ENCODE results near the gene TBC1D5.

The TBC1D5 gene

DNA sequence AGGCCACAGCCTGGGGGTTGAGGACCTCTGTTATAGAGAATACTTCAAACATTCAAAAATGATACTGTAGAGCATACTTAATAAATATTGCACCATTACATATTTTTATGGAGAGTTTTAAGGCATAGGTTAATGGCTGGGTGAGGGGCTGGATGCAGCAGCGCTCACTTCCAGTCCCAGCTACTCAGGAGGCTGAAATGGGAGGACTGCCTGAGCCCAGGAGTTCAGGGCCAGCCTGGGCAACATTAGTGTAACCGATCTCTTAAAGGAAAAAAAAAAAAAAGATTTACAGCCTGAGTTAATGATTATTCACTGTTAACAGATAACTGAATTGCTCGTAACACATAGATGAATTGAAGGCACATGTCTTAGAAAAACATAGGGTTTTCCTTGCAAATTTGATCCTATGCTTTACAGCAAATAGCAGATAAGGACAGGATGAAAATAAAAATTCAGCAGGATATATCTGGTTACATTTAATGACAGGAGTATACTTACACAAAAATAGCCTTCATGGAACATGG, 282.9 kb downstream of the TBC1D5 start:
- no peak for DNase-seq

DNA sequence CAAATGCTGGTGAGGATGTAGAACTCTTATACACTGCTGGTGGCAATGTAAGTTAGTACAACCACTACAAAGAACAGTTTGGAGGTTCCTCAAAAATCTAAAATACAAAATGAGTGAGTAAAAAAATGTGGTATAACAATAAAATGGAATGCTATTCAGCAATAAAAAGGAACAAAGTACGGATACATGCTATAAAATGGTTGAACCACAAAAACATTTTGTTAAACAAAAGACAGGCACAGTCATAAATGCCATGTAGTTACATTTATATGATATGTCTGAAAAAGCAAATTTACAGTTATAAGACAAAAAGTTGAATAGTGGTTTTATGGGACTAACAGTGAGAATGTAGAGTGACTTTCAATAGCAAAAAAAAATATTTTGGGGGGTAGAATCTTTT, 285.8 kb downstream of the TBC1D5 start:
- no peak for DNase-seq

DNA sequence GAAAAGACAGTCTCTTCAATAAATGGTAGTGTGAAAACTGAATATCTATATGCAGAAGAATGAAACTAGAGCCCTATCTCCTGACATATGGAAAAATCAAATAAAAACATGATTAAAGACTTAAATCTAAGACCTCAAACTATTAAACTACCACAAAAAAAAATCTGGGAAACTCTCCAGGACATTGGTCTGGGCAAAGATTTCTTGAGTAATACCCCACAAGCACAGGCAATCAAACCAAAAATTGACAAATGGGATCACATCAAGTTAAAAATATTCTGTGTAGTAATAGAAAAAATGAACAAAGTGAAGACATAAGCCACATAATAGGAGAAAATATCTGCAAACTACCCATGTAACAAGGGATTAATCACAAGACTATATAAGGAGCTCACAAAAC, 286.4 kb downstream of the TBC1D5 start:
- DNase-seq: no peak

DNA sequence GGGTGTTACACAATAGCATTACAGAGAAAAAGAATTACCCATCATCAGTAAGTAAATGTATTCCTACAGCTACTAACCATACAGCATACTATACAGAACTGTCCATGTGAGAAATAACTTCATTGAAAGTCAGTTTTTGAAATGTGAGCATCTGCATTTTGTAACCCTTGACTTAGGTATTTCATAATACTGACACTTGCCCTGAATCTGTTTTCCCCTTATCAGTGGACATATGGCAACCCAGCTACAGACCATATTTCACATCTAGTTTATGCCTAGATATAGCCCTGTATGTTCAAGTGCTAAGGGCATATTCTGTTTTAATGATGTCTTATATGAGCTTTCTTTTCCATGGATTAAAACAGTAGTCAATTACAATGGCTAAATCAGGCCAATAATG, 297.6 kb downstream of the TBC1D5 start:
- DNase-seq: no peak

DNA sequence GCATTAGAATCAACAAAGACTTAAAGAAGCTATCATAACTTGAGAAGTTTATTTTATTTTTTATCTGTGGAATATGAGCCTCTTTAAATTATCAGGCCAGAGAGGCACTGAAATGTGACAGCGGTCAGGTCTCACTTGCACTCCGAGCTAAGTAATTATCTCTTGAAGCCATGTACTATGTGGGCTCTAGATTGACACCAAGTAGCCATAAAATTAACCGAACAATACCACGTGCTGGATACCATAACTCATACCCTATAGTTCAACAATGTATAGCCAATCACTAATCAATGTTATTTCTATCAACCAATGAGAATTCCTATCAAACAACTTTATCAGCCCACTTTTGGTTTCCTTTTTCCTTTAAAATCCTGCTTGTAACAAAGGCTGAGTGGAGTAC, 299.3 kb downstream of the TBC1D5 start:
- DNase-seq: no peak

DNA sequence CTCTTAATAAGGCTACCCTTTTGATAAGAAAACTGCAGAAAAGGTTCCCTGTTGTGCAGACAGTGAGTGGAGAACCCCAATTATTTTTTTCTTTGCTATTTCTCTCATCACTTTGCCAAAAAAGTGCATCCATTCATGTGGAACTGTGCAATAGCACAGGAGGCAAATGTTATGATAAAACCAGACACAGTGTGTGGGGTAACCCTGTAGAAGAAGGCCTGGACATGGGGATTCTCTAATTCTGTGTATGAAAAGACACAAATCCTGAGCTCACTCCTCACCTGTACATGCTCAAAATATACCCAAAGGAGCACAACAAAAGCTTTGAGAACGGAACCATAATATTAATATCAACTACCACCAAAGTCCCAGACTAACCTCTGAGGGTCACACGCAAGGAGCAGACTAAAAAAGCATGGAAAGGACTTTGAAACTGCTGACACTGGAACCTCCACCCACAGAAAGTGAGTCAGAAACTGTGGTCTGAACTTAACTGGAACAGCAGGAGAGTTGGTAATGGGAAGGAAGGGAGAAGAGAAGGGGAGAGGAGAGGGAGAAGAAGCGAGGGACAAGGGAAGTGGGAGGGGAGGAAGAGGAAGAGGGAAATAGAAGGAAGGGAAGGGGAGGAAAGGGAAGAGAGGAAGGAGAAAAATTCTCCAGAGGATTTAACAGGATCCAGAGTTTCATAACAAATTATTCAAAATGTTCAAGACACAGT, 299.9 kb downstream of the TBC1D5 start:
- DNase-seq: no peak

DNA sequence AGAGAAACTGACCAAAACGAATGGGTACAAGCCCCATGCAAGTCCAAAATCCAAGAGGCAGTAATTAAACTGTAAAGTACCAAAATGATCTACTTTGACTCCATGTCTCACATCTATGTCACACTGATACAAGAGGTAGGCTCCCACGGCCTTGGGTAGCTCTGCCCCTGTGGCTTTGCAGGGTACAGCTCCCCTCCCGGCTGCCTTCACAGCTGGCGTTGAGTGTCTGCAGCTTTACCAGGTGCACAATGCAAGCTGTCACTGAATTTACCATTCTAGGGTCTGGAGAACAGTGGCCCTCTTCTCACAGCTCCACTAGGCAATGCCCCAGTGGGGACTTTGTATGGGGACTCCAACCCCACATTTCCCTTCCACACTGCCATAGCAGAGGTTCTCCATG, 308.6 kb downstream of the TBC1D5 start:
- no peak for DNase-seq

DNA sequence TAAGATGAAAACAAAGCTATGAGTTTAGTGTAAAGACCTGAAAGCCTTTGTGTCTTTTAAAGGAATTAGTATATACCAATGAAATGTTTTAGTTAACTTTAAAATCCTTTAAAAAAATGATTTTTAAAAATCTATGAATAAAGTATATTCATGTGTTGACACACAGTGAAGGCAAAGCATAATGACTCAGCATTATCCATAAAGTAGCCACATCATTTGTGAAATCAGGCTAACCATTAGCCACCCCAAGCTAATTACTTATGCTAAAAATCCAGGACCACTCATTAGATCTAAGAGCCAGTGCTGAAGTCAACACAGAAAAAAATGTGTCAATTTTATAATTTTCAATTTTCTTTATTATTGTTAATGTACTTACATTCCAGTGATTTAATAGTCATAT, 310.2 kb downstream of the TBC1D5 start:
- DNase-seq: no peak

DNA sequence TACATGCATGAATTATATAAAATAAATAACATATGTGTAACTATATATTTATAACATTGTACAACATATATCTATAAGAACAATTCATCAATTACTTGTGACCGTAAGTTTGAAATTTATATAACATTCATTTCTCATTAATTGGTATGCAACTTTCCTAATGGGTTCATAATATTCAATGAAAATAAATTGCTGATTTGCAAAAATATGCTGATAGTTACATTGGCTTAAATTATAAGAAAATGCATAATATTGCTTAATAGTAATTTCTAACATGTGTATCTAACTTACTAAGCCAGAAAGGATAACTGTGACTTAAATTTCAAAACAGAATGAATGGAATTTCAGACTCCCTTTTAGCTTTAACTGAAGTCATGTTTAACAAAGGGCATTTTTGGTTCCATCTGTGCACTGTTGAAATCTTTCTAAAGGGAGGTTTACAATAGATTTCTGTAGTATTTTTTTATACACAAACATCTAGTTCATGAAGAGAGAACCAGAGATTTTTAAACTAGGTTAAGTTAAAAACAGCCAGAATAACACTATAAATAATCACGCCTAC, 310.9 kb downstream of the TBC1D5 start:
- DNase-seq: no peak

DNA sequence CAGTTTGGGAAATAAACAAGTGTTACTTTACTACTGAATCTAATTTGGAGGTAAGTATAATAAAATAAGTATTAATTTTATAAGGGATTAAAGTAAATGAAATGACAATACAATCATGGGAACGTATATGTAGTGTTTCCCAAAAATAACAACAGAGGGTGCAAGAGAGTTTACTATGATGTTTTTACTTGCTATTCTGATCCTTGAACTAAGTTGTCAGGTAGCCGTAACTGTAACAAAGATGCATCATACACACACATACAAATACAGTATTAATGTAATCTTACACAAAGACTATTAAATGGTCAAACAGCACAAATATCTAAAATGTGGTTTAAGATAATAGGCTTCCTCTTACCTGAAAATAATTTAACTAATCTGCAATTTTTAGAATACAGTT, 311.4 kb downstream of the TBC1D5 start:
- no peak for DNase-seq

DNA sequence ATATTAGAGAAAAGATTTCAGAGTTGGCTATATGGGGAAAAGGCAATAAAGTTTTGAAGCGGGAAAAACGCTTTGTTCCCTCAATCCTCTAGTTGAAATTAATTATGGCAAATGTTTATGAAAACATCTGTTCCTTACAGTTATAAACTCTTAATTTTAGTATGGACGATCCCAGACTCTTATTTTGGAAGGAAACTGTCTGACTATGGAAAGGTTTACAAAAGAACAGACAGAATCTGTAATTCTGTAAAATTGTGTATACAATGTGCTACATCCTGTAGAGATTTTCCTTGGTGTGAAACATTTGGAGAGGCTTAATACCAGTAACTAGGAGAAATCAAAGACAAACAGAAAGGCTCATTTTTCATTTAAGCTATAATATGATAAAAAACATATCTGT, 311.8 kb downstream of the TBC1D5 start:
- no peak for DNase-seq

DNA sequence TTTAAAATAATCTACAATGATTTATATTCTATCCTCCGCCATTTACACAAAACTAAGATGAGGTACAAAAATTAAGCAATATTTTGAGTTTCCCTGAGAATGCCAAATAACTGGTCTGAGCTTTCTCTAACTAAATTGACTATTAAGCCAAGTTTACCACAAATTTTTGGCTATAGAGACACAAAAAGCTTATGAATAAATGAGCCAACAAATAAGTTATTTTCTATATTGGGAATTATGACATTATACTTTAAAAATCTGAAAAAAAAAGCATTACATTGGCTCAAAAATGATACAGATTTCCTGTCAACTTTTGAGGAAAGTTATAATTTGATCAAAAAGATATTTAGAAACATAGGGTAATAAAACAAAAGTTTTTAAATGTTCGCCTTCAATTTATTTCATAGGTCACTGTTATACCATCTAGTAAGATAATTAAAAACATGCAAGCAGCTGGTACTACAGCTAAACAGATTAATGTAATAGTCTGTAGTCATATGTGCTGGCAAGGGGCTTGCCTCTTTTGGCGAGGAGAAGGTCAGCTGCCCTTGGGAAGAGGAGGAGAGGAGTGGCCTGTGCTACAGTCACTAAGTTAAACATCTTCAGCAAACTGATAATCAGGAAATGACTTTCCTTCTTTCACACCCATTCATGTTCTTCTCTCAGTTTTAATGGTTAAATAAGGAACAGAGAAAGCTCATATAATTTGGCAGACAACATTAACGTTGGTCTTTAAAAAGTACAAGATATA, 318.5 kb downstream of the TBC1D5 start:
- DNase-seq: no peak

DNA sequence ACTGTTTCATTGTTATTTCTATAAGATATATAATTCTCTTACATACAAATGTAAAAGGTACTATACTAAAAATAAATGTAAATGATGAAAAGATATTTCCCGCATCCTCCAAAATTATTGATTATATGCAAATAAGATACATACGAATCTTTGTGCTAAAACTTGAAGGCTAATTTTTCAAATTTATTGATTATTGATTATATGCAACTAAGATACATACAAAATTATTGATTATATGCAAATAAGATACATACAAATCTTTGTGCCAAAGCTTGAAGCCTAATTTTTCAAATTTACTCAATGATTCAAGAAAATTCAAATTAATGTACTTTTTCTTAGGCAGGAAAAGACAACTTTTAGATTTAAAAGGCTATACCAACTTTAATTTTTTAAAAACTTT, 319.8 kb downstream of the TBC1D5 start:
- no peak for DNase-seq

DNA sequence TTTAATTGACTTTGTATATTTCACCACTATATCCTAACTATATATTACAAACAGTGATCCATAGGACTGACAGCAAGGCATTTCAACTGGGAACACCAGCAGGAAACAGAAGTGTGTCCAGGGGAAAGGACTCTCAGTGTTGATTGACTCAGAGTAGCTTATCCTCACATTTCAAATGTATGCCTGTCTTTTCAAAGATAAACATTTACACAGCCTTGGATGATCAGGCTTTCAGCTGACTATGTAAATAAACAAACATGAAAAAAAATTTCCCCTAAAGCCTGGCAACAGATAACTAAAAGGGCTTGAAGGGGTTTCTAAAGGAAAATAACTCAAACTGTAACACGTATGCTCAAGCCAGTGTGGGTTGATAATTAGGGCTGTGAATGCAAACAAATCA, 321.8 kb downstream of the TBC1D5 start:
- no peak for DNase-seq

DNA sequence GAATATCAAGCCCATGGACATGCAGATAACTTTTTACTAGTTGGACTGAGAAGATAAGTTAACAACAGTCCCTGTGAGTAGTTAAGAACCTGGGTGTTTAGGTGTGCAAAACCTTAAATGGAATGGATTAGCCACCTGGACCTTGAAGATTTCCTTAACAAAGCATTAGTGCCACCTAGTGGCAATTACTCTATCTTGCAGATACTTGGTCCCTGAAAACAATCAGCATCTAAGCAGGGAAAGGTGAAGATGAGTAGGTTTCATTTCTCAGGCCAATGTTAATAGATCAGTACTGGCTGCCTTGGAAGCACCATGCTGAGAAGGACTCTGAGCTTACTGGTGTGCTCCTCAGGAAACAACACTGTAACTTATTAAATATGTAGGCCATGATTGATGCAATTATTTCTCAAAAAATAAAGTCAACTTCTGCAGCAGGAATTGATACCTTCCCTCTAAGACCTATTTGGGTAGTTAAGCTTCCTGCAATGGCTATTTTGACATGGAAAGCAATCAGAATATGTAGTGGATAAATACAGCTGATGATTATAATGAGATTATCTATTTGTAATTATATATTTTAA, 329.4 kb downstream of the TBC1D5 start:
- DNase-seq: peak in 1 of 2 donors; percentile 4

DNA sequence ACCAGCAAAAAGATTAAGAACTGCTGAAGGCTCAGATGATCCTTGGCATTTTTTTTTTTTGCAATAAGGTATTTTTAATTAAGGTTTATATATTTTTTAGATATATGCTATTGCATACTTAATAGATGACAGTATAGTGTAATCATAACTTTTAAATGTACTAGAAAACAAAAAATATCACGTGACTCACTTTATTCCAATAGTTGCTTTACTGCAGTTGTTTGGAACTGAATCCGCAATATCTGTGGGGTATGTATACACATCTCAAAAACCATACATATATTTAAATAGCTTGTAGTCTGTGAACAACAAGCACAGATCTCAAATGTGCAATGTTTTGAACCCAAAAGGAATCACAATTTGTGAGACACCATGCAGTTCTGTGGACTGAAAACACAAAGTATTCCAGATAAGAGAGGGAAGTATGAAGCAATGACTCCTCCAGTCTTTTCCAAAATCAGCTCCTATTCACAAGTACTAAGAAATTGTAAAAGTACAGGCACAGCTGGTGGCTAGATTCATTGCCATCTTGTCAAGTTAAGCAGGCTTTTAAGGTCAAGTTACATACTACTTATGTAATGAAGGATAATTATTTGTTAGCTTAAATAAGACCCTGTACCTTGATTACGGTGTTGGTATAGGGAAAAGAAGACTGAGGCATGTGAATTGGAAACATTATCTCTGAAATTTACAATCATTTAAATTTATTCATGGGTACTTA, 331.1 kb downstream of the TBC1D5 start:
- DNase-seq: no peak

DNA sequence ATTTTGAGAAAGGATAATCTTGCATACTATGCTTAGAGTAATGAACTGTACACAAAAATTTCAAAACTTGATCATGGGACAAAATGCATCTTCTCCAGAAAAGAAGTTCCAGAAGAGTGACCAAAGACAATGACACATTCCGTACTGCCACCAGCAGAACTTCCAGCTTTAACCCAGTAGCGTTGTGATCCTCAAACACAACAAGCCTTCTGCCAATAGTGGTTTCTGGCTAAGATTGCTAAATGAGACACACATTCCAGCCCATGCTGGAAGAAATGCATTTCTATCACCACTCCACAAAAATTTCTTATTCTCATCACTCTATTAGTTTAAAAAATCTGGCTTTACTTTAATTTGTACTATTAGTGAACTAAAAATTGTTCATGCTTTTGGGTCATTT, 334.9 kb downstream of the TBC1D5 start:
- no peak for DNase-seq

DNA sequence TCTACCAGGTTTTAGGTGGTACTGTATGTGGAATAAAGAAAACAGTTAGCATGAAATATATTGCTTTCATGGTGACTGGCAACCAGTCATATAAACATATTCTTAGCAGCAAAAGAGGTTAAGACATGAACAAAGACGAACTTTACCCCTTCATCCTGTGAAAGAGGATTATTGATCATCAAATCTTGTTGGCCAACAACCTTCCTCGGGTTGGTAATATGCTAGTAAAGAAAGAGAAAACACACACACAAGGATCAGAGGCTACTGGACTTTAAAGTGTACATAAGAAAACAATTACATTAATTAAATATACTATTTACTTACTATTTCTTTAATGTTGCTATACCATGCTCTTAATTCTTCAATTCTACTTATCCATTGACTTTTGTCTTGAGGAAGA, 337.9 kb downstream of the TBC1D5 start:
- no peak for DNase-seq

DNA sequence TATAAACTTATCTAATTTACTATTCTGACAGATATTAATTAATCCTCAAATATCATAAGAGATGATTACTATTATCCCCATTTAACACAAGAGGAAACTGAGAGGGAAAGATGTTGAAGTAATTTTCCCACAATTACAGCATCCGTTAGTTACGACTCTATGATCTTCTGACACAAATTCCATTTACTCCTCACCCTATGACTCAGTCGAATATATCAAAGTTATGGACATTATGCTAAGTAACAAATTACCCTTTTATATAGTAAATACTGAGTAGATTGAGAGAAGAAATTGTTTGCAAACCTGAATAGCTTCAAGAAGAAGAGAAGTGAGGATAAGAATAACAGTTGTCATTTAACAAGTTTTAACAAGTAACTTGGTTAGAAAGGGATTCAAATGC, 340.0 kb downstream of the TBC1D5 start:
- no peak for DNase-seq

DNA sequence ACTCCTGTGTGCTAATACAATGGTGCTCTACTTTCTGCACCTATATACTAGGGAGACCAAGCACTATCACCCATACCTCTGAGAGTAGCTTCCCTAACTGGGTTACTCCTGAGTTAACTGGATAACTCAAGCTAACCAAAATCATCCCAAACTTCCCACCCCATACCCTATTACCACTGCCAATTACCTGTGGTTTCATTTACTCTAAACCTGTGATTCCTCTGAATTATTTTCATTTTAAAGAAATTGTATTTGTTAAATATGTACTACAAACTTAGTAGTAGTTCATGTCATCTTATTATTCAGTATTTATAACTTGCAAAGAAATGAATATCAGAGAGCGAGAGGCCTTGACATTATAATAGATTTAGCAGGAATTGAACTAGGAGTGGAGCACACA, 340.5 kb downstream of the TBC1D5 start:
- no peak for DNase-seq

DNA sequence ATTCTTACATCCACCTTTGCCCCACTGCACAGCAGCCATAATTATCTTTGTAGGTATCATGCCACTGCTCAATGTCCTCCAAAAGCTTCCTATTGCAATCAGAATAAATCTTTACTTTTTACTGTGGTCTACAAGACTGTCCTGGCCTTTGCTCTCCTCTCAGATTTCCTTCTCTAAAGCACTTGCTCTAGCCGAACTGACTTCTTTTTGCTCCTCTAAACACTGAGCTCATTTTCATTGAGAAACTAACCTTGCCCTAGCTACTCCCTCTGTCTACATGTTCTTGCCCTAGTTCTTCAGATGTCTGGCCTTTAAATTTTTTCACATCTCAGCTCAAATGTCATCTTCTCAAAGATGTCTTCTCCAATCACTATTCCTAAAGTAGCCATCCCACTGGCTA, 342.8 kb downstream of the TBC1D5 start:
- DNase-seq: no peak

DNA sequence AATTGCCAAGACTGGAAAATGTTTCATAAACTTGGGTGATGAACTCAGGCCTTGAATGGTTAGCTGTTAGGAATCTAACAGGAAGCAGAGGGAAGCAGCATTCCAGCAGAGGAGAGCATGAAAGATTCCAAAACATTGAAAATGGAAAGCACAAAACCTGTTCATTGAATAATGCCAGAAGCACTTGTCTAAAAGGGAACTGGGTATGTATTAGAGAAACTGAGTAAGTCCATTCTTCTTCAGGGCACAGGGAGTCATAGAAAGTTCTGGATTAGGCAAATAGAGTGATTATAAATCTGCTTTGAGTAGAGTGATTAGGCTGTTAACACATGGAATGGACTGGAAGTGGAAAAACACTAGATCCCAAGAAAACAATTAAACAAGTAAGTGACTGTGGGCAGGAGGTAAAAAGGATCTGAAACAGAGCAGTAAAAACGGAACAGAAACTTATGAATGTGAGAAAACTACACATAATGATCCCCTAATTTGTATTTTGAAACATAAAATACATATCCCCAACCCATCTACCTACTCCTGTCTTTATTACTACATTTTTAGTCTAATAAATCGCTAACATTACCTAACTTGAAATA, 343.4 kb downstream of the TBC1D5 start:
- DNase-seq: no peak

DNA sequence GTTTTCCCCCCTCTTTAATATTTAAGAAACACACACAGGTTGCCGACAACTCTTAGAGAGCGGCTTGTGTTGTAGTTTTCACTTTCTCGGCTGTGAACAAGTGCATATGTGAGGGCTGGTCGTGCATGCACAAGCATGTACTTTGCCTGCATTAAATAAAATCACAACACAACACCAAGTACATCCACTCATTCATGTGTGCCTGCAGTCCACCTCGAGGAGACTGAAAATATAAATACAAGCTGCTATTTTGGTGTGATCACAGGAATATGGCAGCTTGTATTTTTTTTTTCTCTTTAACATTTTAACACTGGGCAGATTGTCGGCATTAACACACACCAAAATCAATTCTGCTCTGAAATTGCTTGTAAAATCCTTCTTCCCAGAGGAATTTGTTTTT, 346.4 kb downstream of the TBC1D5 start:
- no peak for DNase-seq
